ENCODE results near the gene NECAB2.

NECAB2 gene

GRCh38 chr16:83989300-83989699 lies 21.3 kb downstream of the NECAB2 start:
- no peak for DNase-seq (ENCODE audit: low read depth, low spot score)
- CTCF ChIA-PET = interaction anchor here (1.4 kb wide), 1 partner anchor 74 kb away, joined by 5 read pairs; no protein-coding TSS in a partner anchor
- POLR2A ChIA-PET = no interaction called here
- no peak overlapping the region for H3K4me3 ChIP-seq (ENCODE audit: low read depth, low read length)
- TF ChIP-seq CTCF (IDR thresholded peaks at IDR 0.05; ENCODE audit: insufficient read depth, low read length, missing control alignments) = no peak

- no peak for DNase-seq (ENCODE audit: low read depth, low spot score)
- no peak overlapping the region for H3K4me3 ChIP-seq (ENCODE audit: low read depth, low read length)
- POLR2A ChIA-PET = no interaction called here
- TF ChIP-seq CTCF (IDR thresholded peaks at IDR 0.05; ENCODE audit: insufficient read depth, low read length, missing control alignments) = no peak
- CTCF ChIA-PET = no interaction called here
Observed at GRCh38 chr16:83990492-83990891, 22.4 kb downstream of the NECAB2 start.

GRCh38 chr16:83992624-83993023 lies 24.6 kb downstream of the NECAB2 start:
- CTCF ChIA-PET = interaction anchor here (1.2 to 4.0 kb wide), 8 partner anchors 8 to 195 kb away, joined by 4 to 21 read pairs (median 6); partner anchors contain the start of gene TAF1C
- no peak overlapping the region for H3K4me3 ChIP-seq (ENCODE audit: low read depth, low read length)
- no peak for TF ChIP-seq CTCF (IDR thresholded peaks at IDR 0.05; ENCODE audit: insufficient read depth, low read length, missing control alignments)
- POLR2A ChIA-PET = no interaction called here
- no peak for DNase-seq (ENCODE audit: low read depth, low spot score)

- no peak for TF ChIP-seq CTCF (IDR thresholded peaks at IDR 0.05; ENCODE audit: insufficient read depth, low read length, missing control alignments)
- peak; percentile 76 for DNase-seq (ENCODE audit: low read depth, low spot score)
Observed at GRCh38 chr16:83994087-83994486, 26.0 kb downstream of the NECAB2 start.

GRCh38 chr16:83994703-83995102 lies 26.7 kb downstream of the NECAB2 start:
- H3K4me3 ChIP-seq (ENCODE audit: low read depth, low read length) = no peak overlapping the region
- POLR2A ChIA-PET = no interaction called here
- DNase-seq (ENCODE audit: low read depth, low spot score) = no peak
- CTCF ChIA-PET = interaction anchor here (1.1 to 4.0 kb wide), 8 partner anchors 19 to 282 kb away, joined by 3 to 21 read pairs (median 5); no protein-coding TSS in a partner anchor
- TF ChIP-seq CTCF (IDR thresholded peaks at IDR 0.05; ENCODE audit: insufficient read depth, low read length, missing control alignments) = no peak

More at GRCh38 chr16:83994087-83994486, 26.0 kb downstream of the NECAB2 start:
- H3K4me3 ChIP-seq (ENCODE audit: low read depth, low read length) = no peak overlapping the region
- CTCF ChIA-PET = interaction anchor here (1.1 to 4.0 kb wide), 10 partner anchors 9 to 283 kb away, joined by 3 to 21 read pairs (median 6); partner anchors contain the start of gene TAF1C
- POLR2A ChIA-PET = no interaction called here

- TF ChIP-seq CTCF (IDR thresholded peaks at IDR 0.05; ENCODE audit: insufficient read depth, low read length, missing control alignments) = no peak
- no peak for DNase-seq (ENCODE audit: low read depth, low spot score)
- POLR2A ChIA-PET = no interaction called here
- CTCF ChIA-PET = interaction anchor here (1.0 to 4.0 kb wide), 4 partner anchors 11 to 70 kb away, joined by 4 to 21 read pairs (median 4); no protein-coding TSS in a partner anchor
- H3K4me3 ChIP-seq (ENCODE audit: low read depth, low read length) = no peak overlapping the region
Observed at GRCh38 chr16:83995754-83996153, 27.7 kb downstream of the NECAB2 start.
